ENCODE measurements around the gene GJC1.

The GJC1 gene

DNA sequence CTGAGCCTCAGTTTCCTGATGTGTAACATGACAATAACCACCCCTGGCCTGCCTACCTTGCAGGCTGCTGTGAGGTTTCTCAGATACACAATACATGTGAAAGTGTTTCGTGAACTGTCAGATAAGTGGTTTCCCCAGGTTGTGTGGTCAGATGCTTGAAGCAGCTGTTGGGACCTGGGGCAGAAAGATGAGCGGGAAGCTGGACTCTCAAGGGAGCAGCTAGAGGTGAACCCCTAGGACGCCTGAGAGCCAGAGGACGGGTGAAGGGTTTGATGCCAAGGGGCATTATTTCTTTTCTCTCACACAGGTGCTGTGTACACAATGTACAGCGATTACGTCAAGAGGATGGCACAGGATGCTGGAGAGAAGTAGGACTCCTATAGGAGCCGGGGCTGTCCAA lies 19.9 kb upstream of the GJC1 start:
- H3K27me3 ChIP-seq (ENCODE audit: control insufficient read depth in 1 of 2, insufficient read depth in 1 of 2, low read length in 2 of 2) = no peaks in the 10 kb centered on the region
- no peaks in the 10 kb centered on the region for H3K4me1 ChIP-seq (ENCODE audit: control insufficient read depth, insufficient read depth, low read depth, low read length)
- H4K8ac ChIP-seq (ENCODE audit: low read length) = no peak overlapping the region
- H3K79me1 ChIP-seq (replicated peaks; ENCODE audit: low read length, poor library complexity, severe bottlenecking) = peaks cover 2% of the 10 kb centered on the region
- no peak overlapping the region for H3K4ac ChIP-seq (ENCODE audit: low read depth in 1 of 2, low read length in 2 of 2)
- H2AK5ac ChIP-seq (ENCODE audit: low read length, severe bottlenecking) = no peak overlapping the region
- no peak overlapping the region for H4K91ac ChIP-seq (ENCODE audit: low read length)
- WGBS = 95% methylated on average over 6 of the region's 7 CpGs
- DNase-seq = no peak
- H2BK120ac ChIP-seq (ENCODE audit: low read depth, low read length) = no peak overlapping the region
- no peak overlapping the region for H2BK5ac ChIP-seq (ENCODE audit: low read depth, low read length, poor library complexity, severe bottlenecking)
- H3K27ac ChIP-seq (ENCODE audit: low read length, poor library complexity, severe bottlenecking) = no peak overlapping the region
- no peak overlapping the region for H3K14ac ChIP-seq (ENCODE audit: low read length in 2 of 2)
- no peak overlapping the region for H3K4me3 ChIP-seq (ENCODE audit: insufficient read depth in 1 of 2, low read depth in 1 of 2, low read length in 2 of 2)
- no peak overlapping the region for H2BK15ac ChIP-seq (ENCODE audit: low read depth, poor library complexity, severe bottlenecking)
- H3K9me3 ChIP-seq (ENCODE audit: control insufficient read depth, low read length) = peaks cover 3% of the 10 kb centered on the region
- H2BK12ac ChIP-seq (ENCODE audit: low read length in 2 of 2) = no peak overlapping the region
- H3K4me2 ChIP-seq (ENCODE audit: low read length, poor library complexity, severe bottlenecking) = no peak overlapping the region
- H3K9ac ChIP-seq (ENCODE audit: low read length) = no peak overlapping the region
- H3K18ac ChIP-seq (ENCODE audit: low read depth in 1 of 2, low read length in 2 of 2) = no peak overlapping the region
- no peak overlapping the region for H2AFZ ChIP-seq (ENCODE audit: low read depth, low read length)
- peaks cover 51 to 56% of the 10 kb centered on the region in 2 experiments for H3K36me3 ChIP-seq (ENCODE audit: control insufficient read depth in 1 of 2, insufficient read depth in 2 of 2, low read depth in 1 of 2, low read length in 2 of 2)
- H3K23ac ChIP-seq (ENCODE audit: low read length in 2 of 2) = no peak overlapping the region

DNA sequence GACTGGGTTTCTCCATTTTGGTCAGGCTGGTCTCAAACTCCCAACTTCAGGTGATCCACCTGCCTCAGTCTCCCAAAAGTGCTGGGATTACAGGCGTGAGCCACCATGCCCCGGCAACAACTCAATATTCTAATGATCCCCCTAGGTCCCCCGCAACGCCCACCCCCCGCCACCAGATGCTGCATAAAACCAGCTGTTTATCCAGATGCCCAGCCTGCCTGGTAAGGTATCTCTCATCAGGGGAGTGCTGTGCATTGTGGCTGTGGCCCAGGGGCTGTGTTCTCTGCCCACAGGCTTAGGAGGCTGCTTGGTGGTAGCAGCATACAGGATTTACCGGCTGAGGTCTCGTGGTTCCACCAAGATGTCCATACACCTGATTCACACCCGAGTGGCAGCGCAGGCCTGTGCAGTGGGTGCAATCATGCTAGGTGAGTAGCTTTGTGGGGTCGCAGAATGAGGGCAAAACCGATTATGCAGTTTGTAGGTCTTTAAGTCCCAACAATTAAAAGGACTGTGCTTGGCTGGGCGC lies 18.9 kb upstream of the GJC1 start:
- Histone ChIP-seq H2AFZ (ENCODE audit: low read depth, low read length) (no peak overlapping the region), H2BK120ac (ENCODE audit: low read depth, low read length) (no peak overlapping the region), H2BK15ac (ENCODE audit: low read depth, poor library complexity, severe bottlenecking) (no peak overlapping the region), H3K4ac (ENCODE audit: low read depth in 1 of 2, low read length in 2 of 2) (no peak overlapping the region), H3K23ac (ENCODE audit: low read length in 2 of 2) (no peak overlapping the region), H3K4me3 (ENCODE audit: insufficient read depth in 1 of 2, low read depth in 1 of 2, low read length in 2 of 2) (no peak overlapping the region), H3K9me3 (ENCODE audit: control insufficient read depth, low read length) (peaks cover 3% of the 10 kb centered on the region), H3K14ac (ENCODE audit: low read length in 2 of 2) (no peak overlapping the region), H2BK5ac (ENCODE audit: low read depth, low read length, poor library complexity, severe bottlenecking) (no peak overlapping the region), H4K91ac (ENCODE audit: low read length) (no peak overlapping the region), H3K79me1 (replicated peaks; ENCODE audit: low read length, poor library complexity, severe bottlenecking) (no peaks in the 10 kb centered on the region), H3K18ac (ENCODE audit: low read depth in 1 of 2, low read length in 2 of 2) (no peak overlapping the region), H4K8ac (ENCODE audit: low read length) (peak overlapping the region; percentile 36), H3K9ac (ENCODE audit: low read length) (no peak overlapping the region), H3K36me3 (ENCODE audit: control insufficient read depth in 1 of 2, insufficient read depth in 2 of 2, low read depth in 1 of 2, low read length in 2 of 2) (peaks cover 41 to 46% of the 10 kb centered on the region in 2 experiments), H3K27me3 (ENCODE audit: control insufficient read depth in 1 of 2, insufficient read depth in 1 of 2, low read length in 2 of 2) (no peaks in the 10 kb centered on the region), H3K4me1 (ENCODE audit: control insufficient read depth, insufficient read depth, low read depth, low read length) (no peaks in the 10 kb centered on the region), H3K27ac (ENCODE audit: low read length, poor library complexity, severe bottlenecking) (no peak overlapping the region), H3K4me2 (ENCODE audit: low read length, poor library complexity, severe bottlenecking) (no peak overlapping the region), H2AK5ac (ENCODE audit: low read length, severe bottlenecking) (no peak overlapping the region), H2BK12ac (ENCODE audit: low read length in 2 of 2) (no peak overlapping the region)
- DNase-seq = no peak
- 98% methylated on average over 12 of the region's 12 CpGs for WGBS

DNA sequence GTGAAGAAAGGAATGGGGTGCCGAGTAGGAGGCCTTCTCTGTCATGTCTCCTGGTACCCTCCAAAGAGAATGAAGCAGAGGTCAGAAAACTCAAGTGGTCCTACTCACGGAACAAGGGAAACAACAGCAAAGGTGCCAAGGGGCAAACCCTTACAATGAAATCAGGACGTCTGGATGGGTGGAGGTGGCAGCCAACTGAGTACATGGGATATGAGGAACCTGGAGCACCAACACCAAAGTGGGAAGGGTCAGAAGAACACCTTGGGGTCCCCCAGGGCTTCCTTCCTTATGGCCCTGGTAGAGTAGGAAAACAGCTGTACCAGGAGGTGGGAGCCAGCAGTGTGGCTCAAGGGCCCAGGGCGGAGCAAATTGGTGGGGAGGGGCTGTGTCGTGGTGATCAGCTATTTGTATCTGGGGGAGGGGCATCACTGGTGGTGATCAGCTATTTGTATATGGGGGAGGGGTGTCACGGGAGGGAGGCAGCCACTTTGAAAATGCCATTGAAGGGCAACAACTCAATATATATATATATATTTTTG lies 18.2 kb upstream of the GJC1 start:
- no peak overlapping the region for H2AFZ ChIP-seq (ENCODE audit: low read depth, low read length)
- H3K27ac ChIP-seq (ENCODE audit: low read length, poor library complexity, severe bottlenecking) = no peak overlapping the region
- H3K36me3 ChIP-seq (ENCODE audit: control insufficient read depth in 1 of 2, insufficient read depth in 2 of 2, low read depth in 1 of 2, low read length in 2 of 2) = peaks cover 34 to 41% of the 10 kb centered on the region in 2 experiments
- no peak overlapping the region for H2AK5ac ChIP-seq (ENCODE audit: low read length, severe bottlenecking)
- H2BK5ac ChIP-seq (ENCODE audit: low read depth, low read length, poor library complexity, severe bottlenecking) = no peak overlapping the region
- no peak overlapping the region for H3K4ac ChIP-seq (ENCODE audit: low read depth in 1 of 2, low read length in 2 of 2)
- H3K14ac ChIP-seq (ENCODE audit: low read length in 2 of 2) = no peak overlapping the region
- H4K91ac ChIP-seq (ENCODE audit: low read length) = no peak overlapping the region
- H3K9ac ChIP-seq (ENCODE audit: low read length) = no peak overlapping the region
- no peak overlapping the region for H2BK12ac ChIP-seq (ENCODE audit: low read length in 2 of 2)
- no peak overlapping the region for H2BK15ac ChIP-seq (ENCODE audit: low read depth, poor library complexity, severe bottlenecking)
- no peak for DNase-seq
- no peak overlapping the region for H3K23ac ChIP-seq (ENCODE audit: low read length in 2 of 2)
- no peak overlapping the region for H3K4me2 ChIP-seq (ENCODE audit: low read length, poor library complexity, severe bottlenecking)
- no peaks in the 10 kb centered on the region for H3K27me3 ChIP-seq (ENCODE audit: control insufficient read depth in 1 of 2, insufficient read depth in 1 of 2, low read length in 2 of 2)
- H3K4me1 ChIP-seq (ENCODE audit: control insufficient read depth, insufficient read depth, low read depth, low read length) = no peaks in the 10 kb centered on the region
- 86% methylated on average over 4 of the region's 6 CpGs for WGBS
- no peak overlapping the region for H2BK120ac ChIP-seq (ENCODE audit: low read depth, low read length)
- H4K8ac ChIP-seq (ENCODE audit: low read length) = no peak overlapping the region
- H3K4me3 ChIP-seq (ENCODE audit: insufficient read depth in 1 of 2, low read depth in 1 of 2, low read length in 2 of 2) = no peak overlapping the region
- H3K79me1 ChIP-seq (replicated peaks; ENCODE audit: low read length, poor library complexity, severe bottlenecking) = no peaks in the 10 kb centered on the region
- peaks cover 3% of the 10 kb centered on the region for H3K9me3 ChIP-seq (ENCODE audit: control insufficient read depth, low read length)
- no peak overlapping the region for H3K18ac ChIP-seq (ENCODE audit: low read depth in 1 of 2, low read length in 2 of 2)

DNA sequence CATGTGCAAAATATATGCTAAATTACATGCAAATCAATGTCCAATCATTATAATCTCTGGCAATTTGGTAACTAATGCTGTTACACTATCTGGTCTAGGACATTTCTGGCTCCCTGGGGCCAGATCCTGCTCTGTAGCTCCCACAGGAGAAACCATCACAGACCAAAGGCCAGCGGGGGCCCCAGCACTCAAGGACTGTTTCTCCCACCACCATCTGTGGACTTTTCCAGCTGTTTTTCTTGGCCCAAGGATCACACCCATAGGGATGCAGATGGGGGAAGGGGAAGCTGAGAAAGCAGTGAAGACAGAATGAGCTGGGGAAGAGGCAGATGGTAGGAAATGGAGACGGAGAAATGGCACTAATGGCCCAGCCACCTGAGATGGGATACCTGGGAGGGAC lies 17.5 kb upstream of the GJC1 start, which contains the start of gene HIGD1B:
Gene HIGD1B, plus strand, starts transcription at position 298 of the 400 bp plus-strand sequence. CDS start 270 bp downstream, outside the sequence.
- H3K9me3 ChIP-seq (ENCODE audit: control insufficient read depth, low read length) = peaks cover 3% of the 10 kb centered on the region
- no peak within 1 kb of the TSS for H3K18ac ChIP-seq (ENCODE audit: low read depth in 1 of 2, low read length in 2 of 2)
- H3K14ac ChIP-seq (ENCODE audit: low read length in 2 of 2) = no peak within 1 kb of the TSS
- no peak for DNase-seq
- no peak within 1 kb of the TSS for H2BK12ac ChIP-seq (ENCODE audit: low read length in 2 of 2)
- no peak within 1 kb of the TSS for H3K4me3 ChIP-seq (ENCODE audit: insufficient read depth in 1 of 2, low read depth in 1 of 2, low read length in 2 of 2)
- no peak within 1 kb of the TSS for H3K23ac ChIP-seq (ENCODE audit: low read length in 2 of 2)
- H3K27me3 ChIP-seq (ENCODE audit: control insufficient read depth in 1 of 2, insufficient read depth in 1 of 2, low read length in 2 of 2) = no peaks in the 10 kb centered on the region
- H3K36me3 ChIP-seq (ENCODE audit: control insufficient read depth in 1 of 2, insufficient read depth in 2 of 2, low read depth in 1 of 2, low read length in 2 of 2) = peaks cover 28 to 35% of the 10 kb centered on the region in 2 experiments
- no peak within 1 kb of the TSS for H2AK5ac ChIP-seq (ENCODE audit: low read length, severe bottlenecking)
- WGBS = 72% methylated on average over 2 of the region's 2 CpGs
- H2BK120ac ChIP-seq (ENCODE audit: low read depth, low read length) = no peak within 1 kb of the TSS
- H3K4me1 ChIP-seq (ENCODE audit: control insufficient read depth, insufficient read depth, low read depth, low read length) = no peaks in the 10 kb centered on the region
- H3K4ac ChIP-seq (ENCODE audit: low read depth in 1 of 2, low read length in 2 of 2) = no peak within 1 kb of the TSS
- H2AFZ ChIP-seq (ENCODE audit: low read depth, low read length) = no peak within 1 kb of the TSS
- no peak within 1 kb of the TSS for H3K4me2 ChIP-seq (ENCODE audit: low read length, poor library complexity, severe bottlenecking)
- H4K8ac ChIP-seq (ENCODE audit: low read length) = no peak within 1 kb of the TSS
- H4K91ac ChIP-seq (ENCODE audit: low read length) = no peak within 1 kb of the TSS
- no peak within 1 kb of the TSS for H3K27ac ChIP-seq (ENCODE audit: low read length, poor library complexity, severe bottlenecking)
- H2BK5ac ChIP-seq (ENCODE audit: low read depth, low read length, poor library complexity, severe bottlenecking) = no peak within 1 kb of the TSS
- H2BK15ac ChIP-seq (ENCODE audit: low read depth, poor library complexity, severe bottlenecking) = no peak within 1 kb of the TSS
- no peaks in the 10 kb centered on the region for H3K79me1 ChIP-seq (replicated peaks; ENCODE audit: low read length, poor library complexity, severe bottlenecking)
- no peak within 1 kb of the TSS for H3K9ac ChIP-seq (ENCODE audit: low read length)
